Ascending aorta (tissue), 2 donors: Measurements from ENCODE around the gene AASDH. TPM values are rescaled to one million over a fixed set of nuclear protein-coding genes. Genes with fewer than 3 reads are reported as not detected.

ENCODE experiments used
- DNase-seq, 2 donors: peaks; one replicate each; pipeline ENCODE4 v3.0.0-alpha.2; 2019; ENCODE audit warnings: low spot score in 2 of 2
- H3K27ac ChIP-seq, 2 donors: fragments of 200-600 bp; sonication (generic); one replicate each; pipeline ENCODE4 v1.5.1; 2016 to 2017; ENCODE audit warnings: mild to moderate bottlenecking in 1 of 2
- H3K27me3 ChIP-seq: fragments of 200-600 bp; sonication (generic); one replicate; pipeline ENCODE4 v1.5.1; 2017
- H3K36me3 ChIP-seq, 2 donors: fragments of 200-600 bp; sonication (generic); one replicate each; pipeline ENCODE4 v1.5.1; 2016
- H3K4me1 ChIP-seq, 2 donors: fragments of 200-600 bp; sonication (generic); one replicate each; pipeline ENCODE4 v1.5.1; 2016 to 2017; ENCODE audit warnings: mild to moderate bottlenecking in 1 of 2
- H3K4me3 ChIP-seq, 2 donors: fragments of 200-600 bp; sonication (generic); one replicate each; pipeline ENCODE4 v1.5.1; 2016 to 2017; ENCODE audit warnings: mild to moderate bottlenecking in 1 of 2
- H3K9me3 ChIP-seq, 2 donors: fragments of 200-600 bp; sonication (generic); one replicate each; pipeline ENCODE4 v1.5.1; 2016
- intact Hi-C: fragments of 100-400 bp; cut with DNase I; formaldehyde crosslinking; loops from one replicate; pipeline ENCODE4 v1.15.1; 2023
- total RNA-seq: library from RNA; depleted of rRNA; stranded (reverse); fragments of >200 nt; gene quantifications from one replicate; pipeline ENCODE4 v1.1.0, GENCODE V29; 2016
- TF ChIP-seq, protein P1 (sequence below), 3 experiments: fragments of 200-600 bp in 2 of 3; fragments of 450-650 bp in 1 of 3; sonication (generic) in 2 of 3; IDR thresholded peaks; one replicate each; pipeline ENCODE4 v1.5.1; 2016 to 2019; ENCODE audit warnings: antibody characterized with exemption in 3 of 3, mild to moderate bottlenecking in 1 of 3, moderate library complexity in 1 of 3

Gene AASDH
- total RNA-seq, 1 donor from 2014 or later: 4.0 TPM

DNA sequence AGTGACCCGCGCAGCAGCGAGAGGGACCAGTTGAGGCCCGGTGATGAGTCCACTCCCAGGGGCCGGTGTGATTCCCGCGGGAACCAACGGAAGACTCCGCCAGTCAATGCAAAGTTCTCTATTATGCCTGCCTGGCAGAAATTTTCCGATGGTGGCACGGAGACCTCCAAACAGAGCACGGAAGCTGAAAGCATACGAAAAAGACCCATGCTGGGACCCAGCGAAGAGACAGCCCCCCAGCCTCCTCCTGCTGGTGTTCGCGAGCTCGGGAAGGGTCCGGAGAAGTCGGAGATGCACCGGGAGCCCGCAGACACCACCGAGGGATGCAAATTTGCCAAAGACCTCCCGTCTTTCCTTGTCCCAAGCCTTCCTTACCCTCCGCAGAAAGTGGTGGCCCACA, 71.7 kb downstream of the AASDH start:
- no peaks in the 10 kb centered on the region for H3K27me3 ChIP-seq
- no peaks in the 10 kb centered on the region for H3K9me3 ChIP-seq
- H3K27ac ChIP-seq: no peak overlapping the region
- no peak for DNase-seq
- no peaks in the 10 kb centered on the region for H3K4me1 ChIP-seq
- TF ChIP-seq, protein P1, sequence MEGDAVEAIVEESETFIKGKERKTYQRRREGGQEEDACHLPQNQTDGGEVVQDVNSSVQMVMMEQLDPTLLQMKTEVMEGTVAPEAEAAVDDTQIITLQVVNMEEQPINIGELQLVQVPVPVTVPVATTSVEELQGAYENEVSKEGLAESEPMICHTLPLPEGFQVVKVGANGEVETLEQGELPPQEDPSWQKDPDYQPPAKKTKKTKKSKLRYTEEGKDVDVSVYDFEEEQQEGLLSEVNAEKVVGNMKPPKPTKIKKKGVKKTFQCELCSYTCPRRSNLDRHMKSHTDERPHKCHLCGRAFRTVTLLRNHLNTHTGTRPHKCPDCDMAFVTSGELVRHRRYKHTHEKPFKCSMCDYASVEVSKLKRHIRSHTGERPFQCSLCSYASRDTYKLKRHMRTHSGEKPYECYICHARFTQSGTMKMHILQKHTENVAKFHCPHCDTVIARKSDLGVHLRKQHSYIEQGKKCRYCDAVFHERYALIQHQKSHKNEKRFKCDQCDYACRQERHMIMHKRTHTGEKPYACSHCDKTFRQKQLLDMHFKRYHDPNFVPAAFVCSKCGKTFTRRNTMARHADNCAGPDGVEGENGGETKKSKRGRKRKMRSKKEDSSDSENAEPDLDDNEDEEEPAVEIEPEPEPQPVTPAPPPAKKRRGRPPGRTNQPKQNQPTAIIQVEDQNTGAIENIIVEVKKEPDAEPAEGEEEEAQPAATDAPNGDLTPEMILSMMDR (IDR thresholded peaks at IDR 0.05): no peak
- H3K4me3 ChIP-seq: no peak overlapping the region
- intact Hi-C loops: no loop called here
- H3K36me3 ChIP-seq: no peaks in the 10 kb centered on the region

DNA sequence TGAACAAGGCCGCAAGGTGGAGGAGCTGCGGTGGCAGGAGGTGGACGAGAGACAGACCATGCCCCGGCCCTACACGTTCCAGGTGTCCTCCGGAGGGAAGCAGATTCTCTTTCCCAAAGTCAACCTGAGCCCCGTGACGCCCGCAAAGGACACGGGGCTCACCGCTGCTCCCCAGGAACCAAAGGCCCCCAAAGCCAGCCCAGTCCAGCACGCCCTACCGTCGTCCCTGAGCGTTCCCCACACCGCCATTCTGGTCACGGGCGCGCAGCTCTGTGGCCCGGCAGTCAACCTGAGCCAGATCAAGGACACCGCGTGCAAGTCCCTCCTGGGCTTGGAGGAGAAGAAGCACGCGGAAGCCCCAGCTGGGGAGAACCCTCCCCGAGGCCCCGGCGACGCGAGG, 72.2 kb downstream of the AASDH start:
- intact Hi-C loops: no loop called here
- Histone ChIP-seq H3K27me3 (no peaks in the 10 kb centered on the region), H3K9me3 (no peaks in the 10 kb centered on the region), H3K4me1 (no peaks in the 10 kb centered on the region), H3K4me3 (no peak overlapping the region), H3K27ac (no peak overlapping the region), H3K36me3 (no peaks in the 10 kb centered on the region)
- DNase-seq: no peak
- TF ChIP-seq, protein P1 (IDR thresholded peaks at IDR 0.05): no peak

DNA sequence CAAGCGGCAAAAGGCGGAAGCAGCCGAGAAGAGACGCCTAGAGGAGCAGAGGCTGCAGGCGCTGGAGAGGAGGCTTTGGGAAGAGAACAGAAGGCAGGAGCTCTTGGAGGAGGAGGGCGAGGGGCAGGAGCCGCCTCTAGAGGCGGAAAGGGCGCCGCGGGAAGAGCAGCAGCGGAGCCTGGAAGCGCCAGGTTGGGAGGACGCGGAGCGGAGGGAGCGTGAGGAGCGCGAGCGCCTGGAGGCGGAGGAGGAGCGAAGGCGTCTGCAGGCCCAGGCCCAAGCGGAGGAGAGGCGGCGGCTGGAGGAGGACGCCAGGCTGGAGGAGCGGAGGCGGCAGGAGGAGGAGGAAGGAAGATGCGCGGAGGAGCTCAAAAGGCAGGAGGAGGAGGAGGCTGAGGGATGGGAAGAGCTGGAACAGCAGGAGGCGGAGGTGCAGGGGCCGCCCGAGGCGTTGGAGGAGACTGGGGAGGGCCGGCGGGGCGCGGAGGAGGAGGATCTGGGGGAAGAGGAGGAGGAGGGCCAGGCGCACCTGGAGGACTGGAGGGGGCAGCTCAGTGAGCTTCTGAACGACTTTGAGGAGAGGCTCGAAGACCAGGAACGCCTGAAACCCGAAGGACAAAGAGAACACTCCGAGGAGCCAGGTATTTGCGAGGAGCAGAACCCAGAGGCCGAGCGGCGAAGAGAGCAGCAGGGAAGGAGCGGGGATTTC, 72.9 kb downstream of the AASDH start:
- DNase-seq: no peak
- Histone ChIP-seq H3K27me3 (no peaks in the 10 kb centered on the region), H3K27ac (no peak overlapping the region), H3K4me3 (no peak overlapping the region), H3K9me3 (no peaks in the 10 kb centered on the region), H3K36me3 (no peaks in the 10 kb centered on the region), H3K4me1 (no peaks in the 10 kb centered on the region)
- intact Hi-C loops: no loop called here
- TF ChIP-seq, protein P1 (IDR thresholded peaks at IDR 0.05): no peak

DNA sequence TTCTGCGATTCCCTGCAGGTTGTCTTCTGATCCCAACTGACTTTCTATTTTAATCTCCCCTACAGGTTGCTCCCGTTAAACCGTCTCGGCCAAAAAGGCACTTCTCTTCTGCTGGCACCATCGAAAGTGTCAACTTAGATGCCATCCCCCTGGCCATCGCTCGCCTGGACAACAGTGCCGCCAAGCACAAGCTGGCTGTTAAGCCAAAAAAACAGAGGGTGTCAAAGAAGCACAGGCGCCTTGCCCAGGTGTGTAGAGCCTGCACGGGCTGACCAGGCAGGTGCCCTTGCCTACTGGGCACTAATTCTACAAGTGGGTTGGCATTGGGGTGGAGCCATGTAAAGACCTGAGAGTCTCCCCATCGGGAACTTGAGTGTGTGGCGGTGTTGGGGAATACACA, 74.2 kb downstream of the AASDH start:
- H3K36me3 ChIP-seq: no peaks in the 10 kb centered on the region
- H3K27ac ChIP-seq: no peak overlapping the region
- TF ChIP-seq, protein P1 (IDR thresholded peaks at IDR 0.05): no peak
- DNase-seq: no peak
- H3K9me3 ChIP-seq: no peaks in the 10 kb centered on the region
- no peaks in the 10 kb centered on the region for H3K4me1 ChIP-seq
- no peaks in the 10 kb centered on the region for H3K27me3 ChIP-seq
- intact Hi-C loops: no loop called here
- no peak overlapping the region for H3K4me3 ChIP-seq

DNA sequence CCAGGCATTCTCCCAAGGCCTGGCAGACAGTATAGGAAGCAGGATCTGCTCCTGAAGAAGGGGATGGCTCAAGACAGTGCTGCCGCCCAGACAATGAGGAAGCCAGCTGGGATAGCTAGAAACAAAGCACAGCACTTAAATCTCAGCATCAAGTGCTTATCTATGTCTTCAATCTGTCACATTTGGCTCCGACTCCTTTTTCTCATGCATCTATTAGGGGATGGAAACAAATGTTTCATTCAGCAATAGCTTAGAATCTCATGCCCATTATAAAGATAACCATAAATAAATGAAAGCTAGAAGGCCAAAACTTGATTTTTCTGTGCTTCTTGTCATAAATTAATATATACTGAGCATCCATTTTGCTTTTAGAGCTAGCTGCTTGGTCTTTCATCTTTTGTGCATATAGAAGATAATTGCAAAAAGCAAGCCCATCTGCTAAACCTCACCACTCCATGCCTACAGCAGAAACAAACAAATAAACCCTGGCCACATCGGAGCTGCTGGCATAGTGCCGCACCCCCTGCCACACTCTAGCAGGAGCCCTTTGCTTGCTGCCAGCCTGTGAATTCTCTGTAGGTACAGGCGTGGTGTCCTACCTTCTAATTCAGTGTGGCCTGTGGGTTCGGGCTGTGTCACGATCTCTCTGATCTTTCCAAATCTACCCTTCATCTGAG, 75.9 kb downstream of the AASDH start:
- Histone ChIP-seq H3K4me3 (no peak overlapping the region), H3K27ac (no peak overlapping the region), H3K36me3 (no peaks in the 10 kb centered on the region), H3K9me3 (no peaks in the 10 kb centered on the region), H3K27me3 (no peaks in the 10 kb centered on the region), H3K4me1 (no peaks in the 10 kb centered on the region)
- DNase-seq: no peak
- intact Hi-C loops: no loop called here
- TF ChIP-seq, protein P1 (IDR thresholded peaks at IDR 0.05): no peak
